HG03469 (cell line): ENCODE results near the gene WDFY3.
"Not testable (repeated sequence)": the region's sequence is repeated elsewhere in the genome, so short reads cannot be mapped to it uniquely, and the experiment has no call there.

ENCODE experiments used
- ATAC-seq: cut with Tn5 transposase; IDR thresholded peaks from one replicate; pipeline ENCODE4 v1.9.1; 2021; ENCODE audit warnings: mild to moderate bottlenecking, moderate library complexity, moderate number of reproducible peaks; ENCODE audit not compliant: unreplicated experiment

The WDFY3 gene

GRCh38 chr4:84865600-84865999, 100.9 kb downstream of the WDFY3 start:
- ATAC-seq, result no peak

DNA sequence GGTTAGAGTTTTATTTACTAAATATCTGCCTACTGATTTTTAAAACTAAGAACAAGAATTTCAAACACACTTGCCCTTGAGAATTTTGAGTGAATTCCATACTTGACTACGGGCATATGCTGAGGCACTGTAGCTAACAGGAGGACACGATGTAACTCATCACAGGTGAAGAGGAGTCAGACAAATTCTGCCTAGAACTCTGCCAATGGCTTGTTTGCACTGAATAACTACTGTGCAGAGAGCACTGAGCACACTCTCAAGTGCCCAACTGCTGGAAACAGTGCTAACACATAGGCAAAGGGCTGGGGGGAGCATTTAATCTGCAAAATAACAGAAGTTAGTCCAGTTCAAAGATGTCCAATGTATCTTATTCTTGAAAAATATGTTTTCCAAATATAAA, 104.4 kb downstream of the WDFY3 start:
- ATAC-seq, result no peak

DNA sequence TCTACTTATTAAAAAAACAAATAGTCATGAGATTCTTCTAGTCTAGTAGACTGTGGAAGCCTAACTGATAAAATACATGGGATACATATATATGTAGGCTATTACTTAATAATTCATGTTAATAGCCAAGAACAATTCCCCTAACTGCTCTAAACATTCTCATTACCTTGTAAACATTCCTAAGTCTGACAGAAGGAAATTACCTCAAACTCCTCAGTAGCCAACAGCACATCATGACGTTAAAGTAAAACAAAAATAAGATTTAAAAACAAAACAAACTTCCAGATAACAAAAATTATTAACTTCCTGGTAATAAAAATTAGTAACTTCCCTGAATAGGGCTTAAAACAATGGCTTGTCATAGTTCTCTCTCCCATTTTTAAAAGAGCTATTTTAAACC, 109.2 kb downstream of the WDFY3 start:
- ATAC-seq, result no peak

DNA sequence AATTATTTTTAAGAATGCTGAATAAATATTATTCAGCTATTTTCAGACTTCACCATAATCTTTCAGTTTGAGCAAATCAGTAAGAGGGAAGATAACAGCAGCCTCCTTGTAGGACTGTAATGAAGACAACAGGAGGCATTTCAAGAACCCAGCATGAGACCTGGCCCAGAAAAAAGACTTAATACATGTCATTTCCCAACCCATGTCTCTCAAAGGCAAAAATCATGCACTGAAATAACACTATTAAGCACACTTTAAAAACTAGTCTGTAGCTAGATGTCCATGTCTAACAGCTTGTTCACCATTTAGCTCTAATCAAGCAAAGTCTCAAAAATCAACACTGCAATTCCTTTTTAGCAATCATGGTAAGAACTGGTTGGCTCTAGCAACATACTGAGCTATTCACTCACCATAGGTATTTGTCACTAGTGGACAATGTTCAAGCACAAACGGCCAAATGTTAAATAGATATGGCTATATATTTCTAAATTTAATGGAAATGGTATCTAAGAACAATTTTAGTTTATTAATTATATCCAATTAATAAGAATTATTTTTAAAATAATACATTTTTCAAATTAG, 109.9 kb downstream of the WDFY3 start:
- no peak for ATAC-seq

DNA sequence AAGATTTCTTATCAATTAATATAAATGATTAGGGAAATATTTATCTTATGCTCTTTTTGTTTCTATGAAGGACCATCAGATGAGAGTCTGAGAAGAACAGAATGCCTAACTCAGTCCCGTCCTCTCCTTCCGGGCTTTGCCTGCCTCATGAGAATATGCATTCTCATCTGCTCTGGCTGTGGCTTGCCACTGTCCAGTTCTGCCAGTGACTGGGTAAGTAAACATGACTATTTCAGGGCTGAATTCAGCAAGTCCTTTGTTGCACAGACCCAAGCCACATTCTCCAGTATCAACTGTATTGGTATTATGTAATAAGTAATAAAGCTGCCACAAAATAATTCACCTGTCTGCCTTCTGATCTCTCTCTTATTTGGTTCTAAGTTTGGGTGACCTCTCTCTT, 110.7 kb downstream of the WDFY3 start:
- ATAC-seq, result no peak

GRCh38 chr4:84852081-84852480, 114.4 kb downstream of the WDFY3 start:
- no peak for ATAC-seq

DNA sequence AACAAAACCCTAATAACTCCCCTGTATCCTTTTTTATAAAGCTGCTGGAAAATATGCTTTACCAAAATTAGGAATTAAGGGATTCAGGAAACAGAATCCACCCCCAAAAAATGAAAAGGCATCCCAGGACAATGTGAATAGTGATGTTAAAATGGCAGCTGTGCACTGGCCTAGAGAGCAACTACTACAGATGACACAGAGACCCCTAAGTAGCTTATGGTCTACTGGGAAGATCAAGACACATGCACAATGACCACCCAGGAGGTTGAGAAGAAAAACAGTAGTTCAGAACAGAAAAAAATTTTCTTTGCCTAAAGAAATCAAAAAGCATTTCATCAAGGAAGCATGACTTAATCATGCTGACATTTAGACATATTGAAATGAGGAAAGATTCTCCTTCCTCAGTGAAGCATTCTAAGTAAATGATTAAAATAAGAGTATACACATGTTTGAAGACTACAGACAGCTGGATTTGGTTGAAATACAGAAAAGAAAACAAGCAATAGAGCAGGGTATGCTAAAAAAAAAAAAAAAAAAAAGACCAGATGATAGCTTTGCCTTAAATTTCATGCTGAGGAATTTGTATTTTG, 117.3 kb downstream of the WDFY3 start:
- no peak for ATAC-seq

DNA sequence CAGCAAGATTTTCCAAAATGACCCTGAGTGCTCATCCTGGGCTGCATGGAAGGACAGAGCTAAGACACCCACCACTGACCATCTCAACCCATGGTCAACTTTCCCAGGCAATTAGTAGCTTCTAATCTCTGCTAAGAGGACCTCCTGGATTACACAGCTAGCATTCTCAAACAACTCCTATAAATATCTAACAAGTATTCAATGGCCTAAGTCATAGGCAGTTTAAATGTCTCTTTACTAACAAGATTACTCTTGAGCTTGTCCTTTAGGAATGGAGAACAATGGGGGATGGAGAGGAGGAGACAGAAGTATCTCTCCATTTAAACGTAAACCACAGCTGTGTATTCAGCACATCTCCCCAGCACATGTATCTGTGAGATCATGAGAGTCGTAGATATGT, 118.1 kb downstream of the WDFY3 start:
- ATAC-seq, result no peak

GRCh38 chr4:84847978-84848377, 118.5 kb downstream of the WDFY3 start:
- ATAC-seq, result no peak

DNA sequence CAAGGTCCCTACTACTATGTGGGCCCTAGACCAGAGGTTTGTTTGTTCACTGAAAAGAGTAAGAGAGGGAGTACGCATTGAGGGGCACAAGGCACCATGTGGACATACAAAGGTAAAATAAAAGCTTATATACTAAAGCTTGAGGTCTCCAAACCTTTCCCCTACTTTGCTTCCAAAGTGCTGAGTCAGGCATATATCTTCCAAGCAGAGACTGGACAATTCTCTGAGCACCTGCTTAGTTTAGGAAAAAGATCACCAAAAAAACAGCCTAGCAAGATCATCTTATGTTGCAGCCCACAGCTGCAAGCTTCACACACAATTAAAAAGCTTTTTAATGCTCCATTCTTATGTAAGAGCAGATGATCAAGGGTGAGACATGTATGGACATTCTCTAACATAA, 119.5 kb downstream of the WDFY3 start:
- no peak for ATAC-seq

GRCh38 chr4:84841435-84841834, 125.1 kb downstream of the WDFY3 start:
- ATAC-seq, result no peak

- no peak for ATAC-seq
Measured at GRCh38 chr4:84837751-84838150, 128.7 kb downstream of the WDFY3 start.

- not testable (repeated sequence) for ATAC-seq
Measured at GRCh38 chr4:84829633-84830032, 136.9 kb downstream of the WDFY3 start.

- no peak for ATAC-seq
Measured at GRCh38 chr4:84826681-84827080, 139.8 kb downstream of the WDFY3 start.

- ATAC-seq, result no peak
Measured at GRCh38 chr4:84825701-84826341, 140.7 kb downstream of the WDFY3 start.

DNA sequence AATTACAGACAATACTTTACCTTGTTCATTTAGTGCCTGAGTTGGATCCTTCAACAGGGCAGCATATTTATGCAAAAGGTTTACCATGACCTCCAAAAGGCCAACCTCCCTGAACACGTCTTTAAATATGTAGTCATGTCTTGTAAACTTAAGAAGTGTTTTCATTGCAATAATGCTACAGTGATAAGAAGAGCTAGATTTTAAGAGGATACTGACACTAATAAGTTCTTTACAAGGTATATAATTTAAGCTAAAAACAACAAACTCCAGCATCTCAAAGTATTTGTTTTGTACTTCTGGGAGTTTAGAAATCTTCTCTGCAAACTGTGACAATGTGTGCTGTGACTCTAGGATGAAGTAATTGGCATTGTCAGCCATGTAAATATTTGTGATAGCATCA, 145.4 kb downstream of the WDFY3 start:
- no peak for ATAC-seq

- ATAC-seq, result no peak
Measured at GRCh38 chr4:84814094-84814750, 152.3 kb downstream of the WDFY3 start.

DNA sequence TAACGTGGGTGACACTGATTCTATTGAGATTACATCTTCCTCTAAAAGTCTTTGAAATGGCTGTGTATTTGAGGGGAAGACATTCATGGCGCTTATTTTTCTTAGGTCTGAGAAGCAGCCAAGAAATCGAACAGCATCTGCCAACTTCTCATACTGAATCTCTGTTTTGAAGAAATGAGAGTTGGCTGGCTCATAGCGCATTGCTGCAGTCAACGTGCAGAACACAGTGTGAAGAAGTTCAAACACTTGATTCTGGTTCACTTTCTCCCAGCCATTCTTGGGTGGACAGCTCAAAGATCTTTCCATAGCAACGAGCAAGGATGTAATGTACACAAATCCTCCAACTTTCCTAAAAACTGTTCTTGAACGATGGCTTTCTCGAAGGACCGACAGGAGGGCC, 156.5 kb downstream of the WDFY3 start:
- no peak for ATAC-seq

GRCh38 chr4:84808332-84808731, 158.2 kb downstream of the WDFY3 start:
- no peak for ATAC-seq

- not testable (repeated sequence) for ATAC-seq
Measured at GRCh38 chr4:84806541-84806940, 159.9 kb downstream of the WDFY3 start.

DNA sequence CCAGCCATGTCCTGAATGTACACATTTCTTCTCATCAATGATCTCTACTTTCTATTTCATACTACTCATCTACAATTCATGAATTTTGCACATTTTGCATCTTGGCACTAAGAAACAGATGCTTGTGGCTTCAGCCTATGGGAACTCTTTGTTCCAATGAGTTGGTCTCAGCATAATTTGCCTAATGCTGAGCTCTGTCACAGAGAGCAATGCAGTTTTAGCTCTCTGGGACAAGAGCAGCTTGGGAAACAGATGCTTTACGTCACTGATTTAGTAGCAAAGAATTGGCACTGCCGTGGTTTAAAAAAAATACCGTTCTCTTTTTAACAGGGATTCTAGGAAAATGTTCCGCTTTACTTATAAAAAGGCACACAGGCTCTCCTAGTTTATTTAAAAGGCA, 162.4 kb downstream of the WDFY3 start:
- ATAC-seq, result no peak

DNA sequence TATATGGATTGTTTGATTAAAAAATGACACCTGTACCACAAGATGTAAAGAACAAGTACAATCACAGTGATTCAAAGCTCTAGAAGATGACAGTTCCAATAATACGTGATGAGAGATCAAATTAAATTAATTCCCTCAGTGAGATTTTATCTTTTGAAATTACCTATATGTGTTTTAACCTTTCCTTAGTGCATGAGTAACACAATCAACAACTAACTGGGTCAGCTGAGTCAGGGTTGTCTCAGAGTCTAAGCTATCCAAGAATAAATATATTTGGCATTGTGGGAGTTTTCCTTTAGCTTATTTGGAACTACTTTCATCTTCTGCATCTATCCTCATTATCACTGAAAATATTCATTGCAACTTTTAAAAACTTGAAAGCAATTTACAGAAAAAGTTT, 162.8 kb downstream of the WDFY3 start:
- ATAC-seq, result no peak
